Limb (tissue), 2 donors: ENCODE results near the gene DAAM2.

Experiments used
- DNase-seq, 2 donors: peaks; one replicate each; pipeline ENCODE4 v3.0.0-alpha.2; 2016; ENCODE audit errors: extremely low spot score in 2 of 2

DAAM2 gene

DNA sequence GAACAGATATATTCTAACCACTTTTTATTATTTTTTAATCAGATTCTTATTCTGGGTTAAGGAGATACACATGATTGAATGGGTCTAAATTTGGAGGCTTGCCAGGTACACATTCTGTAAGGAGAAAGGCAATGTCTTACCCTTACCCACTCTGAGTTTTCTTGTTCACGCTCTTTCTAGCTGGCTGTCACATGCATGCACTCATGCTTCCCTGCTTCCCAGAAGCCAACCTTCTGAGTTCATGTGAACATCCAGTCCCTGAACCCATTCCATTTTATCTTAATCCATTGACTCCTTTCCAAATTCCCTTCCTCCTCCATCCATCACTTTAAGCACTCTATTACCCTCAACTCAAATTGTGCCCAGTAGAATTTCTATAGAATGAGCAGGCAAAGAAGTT lies 159.5 kb downstream of the DAAM2 start:
- no peak for DNase-seq

DNA sequence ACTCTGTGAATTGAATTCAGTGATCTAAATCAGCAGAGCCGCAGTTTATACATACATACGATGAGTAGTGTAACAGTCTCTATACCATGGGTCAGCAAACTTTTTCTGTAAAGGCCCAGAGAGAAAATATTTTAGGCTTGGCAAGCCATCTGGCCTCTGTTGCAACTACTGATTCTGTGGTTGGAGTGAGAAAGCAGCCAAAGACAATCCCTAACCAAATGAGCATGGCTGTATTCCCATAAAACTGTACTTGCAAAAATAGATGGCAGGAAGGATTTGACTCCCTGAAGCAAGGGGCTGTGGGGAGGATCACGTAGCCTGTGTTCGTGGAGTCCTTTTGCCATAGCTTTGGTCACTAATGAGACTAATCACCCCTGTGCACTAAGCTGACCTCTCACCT lies 160.0 kb downstream of the DAAM2 start:
- no peak for DNase-seq

DNA sequence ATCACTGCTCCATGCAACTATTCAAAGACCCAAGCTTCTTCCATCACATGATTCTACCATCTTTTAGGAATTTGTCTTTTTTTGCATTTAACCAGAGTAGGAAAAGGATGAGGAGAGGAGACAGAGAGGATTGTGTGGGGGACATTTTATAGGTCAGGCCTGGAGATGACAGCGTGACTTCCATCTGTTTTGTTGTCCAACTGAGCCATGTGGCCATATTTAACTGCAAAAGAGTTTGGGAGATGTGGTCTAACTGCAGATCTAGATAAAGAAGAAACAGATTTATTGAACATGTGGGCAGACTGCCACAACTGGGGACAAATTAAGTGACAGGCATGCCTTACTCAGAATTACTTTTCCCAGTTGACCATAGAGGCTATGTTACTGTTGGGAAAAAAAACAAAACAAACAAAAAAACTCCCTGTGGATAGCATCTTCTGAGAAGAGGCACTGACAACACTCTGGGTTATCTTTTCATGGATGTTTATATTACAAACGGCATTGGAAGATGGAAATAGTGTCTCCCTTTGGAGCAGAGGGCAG lies 161.0 kb downstream of the DAAM2 start:
- DNase-seq: no peak
